Astrocyte (in vitro differentiated cells and primary cell): Measurements from ENCODE around the gene SIGLEC12.

ENCODE experiments used
- CTCF ChIP-seq: IDR thresholded peaks from 2 replicates; pipeline ENCODE4 v1.5.1; 2011; ENCODE audit warnings: low read depth, mild to moderate bottlenecking, inconsistent platforms, low read length, moderate library complexity; ENCODE audit not compliant: insufficient read depth
- EZH2 ChIP-seq: IDR thresholded peaks from 2 replicates; pipeline ENCODE4 v1.6.1; 2012; ENCODE audit warnings: mild to moderate bottlenecking, low read length, inconsistent platforms; ENCODE audit not compliant: insufficient read depth

GRCh38 chr19:51546107-51546649 lies 44.6 kb upstream of the SIGLEC12 start:
- TF ChIP-seq CTCF (no peak), EZH2 (no peak)
